NCI-H226 (cell line): ENCODE data around the gene SPOPL.

Experiments used
- DNase-seq: peaks from one replicate; pipeline ENCODE4 v3.0.0-alpha.2; 2015

Gene SPOPL

DNA sequence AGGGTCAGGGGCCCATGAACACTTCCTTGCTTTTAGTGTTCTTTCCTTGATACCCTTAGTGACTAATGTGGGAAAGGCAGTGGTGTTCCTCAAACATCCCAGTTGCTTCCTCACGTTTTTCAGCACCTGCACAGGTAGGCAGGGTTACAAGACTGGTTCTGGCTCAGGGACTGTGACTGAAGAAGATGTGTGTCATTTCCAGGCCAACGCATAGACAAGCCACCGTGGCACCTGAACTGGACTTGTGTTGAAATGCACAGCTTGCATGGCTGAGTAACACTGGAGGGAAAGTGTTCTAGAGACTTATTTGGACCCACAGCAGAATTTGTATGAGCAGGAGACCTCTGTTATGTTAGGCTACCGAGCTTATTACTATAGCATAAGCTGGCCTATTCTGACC is 107.9 kb downstream of the SPOPL start:
- DNase-seq = no peak

DNA sequence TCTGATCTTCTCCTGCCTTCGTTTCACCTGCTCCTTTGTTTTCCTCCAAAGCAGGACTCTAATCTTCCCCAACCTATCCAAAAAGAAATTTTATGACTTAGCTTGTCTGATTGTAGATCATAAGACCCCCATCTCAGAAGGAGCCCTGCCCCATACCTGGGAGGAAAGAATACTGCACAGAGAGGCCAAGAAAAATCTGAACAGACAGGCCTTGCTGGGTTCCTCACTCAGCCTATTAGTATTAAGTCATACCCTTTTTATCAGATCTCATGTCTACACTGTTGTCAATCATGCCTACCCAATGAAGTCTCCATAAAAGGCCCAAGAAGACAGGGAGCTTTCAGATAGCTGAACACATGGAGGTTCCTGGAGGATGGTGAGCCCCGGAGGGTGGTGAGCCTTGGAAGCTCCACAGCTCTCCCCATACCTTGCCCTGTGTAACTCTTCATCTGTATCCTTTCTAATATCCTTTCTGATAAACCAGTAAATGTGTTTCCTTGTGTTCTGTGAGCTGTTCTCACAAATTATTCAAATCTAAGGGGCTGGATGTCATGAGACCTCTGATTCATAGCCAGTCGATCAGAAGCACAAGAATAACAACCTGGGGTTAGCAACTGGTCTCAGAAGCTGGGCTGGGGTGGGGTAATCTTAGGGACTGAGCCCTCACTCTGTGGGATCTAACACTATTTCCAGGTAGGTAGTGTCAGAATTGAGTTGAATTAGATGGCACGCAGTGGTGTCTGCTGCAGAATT is 108.8 kb downstream of the SPOPL start:
- DNase-seq = no peak

DNA sequence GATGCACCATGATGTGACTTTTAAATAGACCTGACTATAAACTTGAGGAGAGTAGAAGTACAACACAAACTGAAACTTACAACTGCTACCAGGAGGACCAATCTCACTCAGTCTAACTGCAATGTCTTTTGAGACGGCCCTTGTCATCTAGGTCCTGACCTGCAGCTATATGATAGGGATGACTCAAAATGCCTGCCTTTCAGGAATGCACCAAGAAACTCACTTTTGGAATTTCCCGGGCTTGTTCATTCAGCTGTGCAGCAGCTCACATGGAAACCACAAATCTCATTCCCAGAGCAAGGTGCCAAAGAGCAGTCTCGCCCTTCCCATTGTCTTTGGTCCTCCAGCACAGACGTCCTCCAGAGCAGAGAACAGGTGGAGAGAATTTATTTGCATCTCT is 113.7 kb downstream of the SPOPL start:
- peak; percentile 92 for DNase-seq

DNA sequence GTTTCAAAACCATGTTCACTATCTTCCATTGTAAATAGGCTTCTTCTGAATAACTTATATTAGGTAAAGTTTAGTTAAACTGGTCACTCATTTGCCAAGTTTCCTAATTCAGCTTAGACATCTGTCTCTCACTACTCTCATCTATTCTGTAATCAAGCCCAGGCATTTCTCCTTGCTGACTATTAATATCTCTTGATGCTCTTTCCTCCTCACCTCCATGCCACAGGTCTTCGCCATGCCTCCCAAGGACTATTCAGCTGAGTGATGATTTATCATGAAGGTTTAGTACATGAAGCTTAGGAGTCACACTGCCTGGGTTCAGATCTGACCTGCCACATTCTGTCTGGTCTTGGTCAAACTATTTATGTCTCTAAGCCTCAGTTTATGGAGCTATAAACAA is 115.5 kb downstream of the SPOPL start:
- no peak for DNase-seq

DNA sequence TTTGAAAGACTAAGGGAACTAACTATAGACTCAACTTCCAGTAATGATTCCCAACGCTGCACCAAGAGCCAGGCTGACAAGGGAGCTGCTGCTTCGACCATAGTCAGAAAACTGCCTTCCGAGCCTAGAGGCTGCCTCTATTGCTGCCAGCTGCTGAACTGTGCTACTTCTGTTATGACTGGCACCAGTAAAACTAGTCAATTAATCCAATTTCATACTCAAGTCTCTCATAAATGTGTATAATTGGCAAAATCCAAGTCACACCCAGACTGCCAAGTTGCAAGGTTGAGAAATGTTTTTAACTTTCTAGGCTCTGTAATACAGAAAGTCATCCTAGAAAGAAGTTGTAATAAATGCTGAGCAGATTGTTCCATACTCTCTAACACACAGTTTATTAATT is 117.4 kb downstream of the SPOPL start:
- no peak for DNase-seq

DNA sequence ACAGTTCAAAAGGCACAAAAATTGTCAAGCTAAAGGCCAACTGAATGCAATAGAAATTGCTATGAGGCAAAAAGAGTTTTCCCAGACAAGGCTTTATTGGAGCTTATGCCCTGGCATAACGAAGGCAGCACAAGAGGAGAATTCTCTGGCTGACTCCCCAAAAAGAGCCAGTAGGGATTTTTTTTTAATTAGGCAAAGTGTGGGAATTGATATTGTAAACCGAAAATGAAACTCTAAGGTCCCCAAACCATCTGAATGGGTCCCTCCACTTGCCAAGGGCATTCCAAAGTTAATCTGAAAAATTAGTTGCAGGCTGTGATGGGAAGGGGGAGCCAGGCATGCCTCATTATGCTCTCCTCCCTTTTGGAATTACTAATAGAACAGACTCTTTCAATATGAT is 118.9 kb downstream of the SPOPL start:
- no peak for DNase-seq

DNA sequence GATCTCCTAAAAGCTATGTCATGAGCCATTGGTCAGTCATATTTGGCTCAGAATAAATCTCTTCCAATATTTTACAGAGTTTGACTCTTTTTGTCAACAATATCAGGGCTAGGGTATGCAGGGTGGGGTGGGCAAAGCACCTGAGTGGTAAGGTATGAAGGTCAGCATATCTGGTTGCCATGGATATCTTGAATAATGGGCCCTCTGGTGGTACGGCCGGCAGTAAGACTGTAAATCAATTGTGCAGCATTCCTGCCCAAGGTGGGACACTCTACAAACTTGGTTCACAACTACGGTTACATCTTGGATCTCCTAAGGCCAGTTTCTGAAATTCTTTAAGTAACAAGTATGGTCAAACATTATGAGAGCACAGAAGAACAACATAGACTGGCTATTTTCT is 119.6 kb downstream of the SPOPL start:
- no peak for DNase-seq

DNA sequence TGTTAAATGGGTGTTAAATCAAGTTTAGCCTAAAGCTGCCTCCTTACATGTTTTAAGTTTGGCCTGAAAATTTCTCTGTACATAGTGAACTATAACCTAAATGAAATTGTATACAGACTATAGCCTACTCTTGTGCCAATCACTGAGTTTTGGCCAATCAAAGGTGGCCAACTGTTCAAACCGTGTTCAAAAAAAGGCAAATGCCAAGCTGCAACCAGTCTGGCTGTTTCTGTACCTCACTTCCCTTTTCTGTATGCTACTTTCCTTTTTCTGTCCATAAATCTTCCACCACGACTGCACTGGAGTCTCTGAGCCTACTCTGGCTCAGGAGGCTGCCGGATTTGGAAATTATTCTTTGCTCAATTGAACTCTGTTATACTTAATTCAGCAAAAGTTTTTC is 121.0 kb downstream of the SPOPL start:
- no peak for DNase-seq
